ENCODE data around the gene NADK. TPM values are rescaled to one million over a fixed set of nuclear protein-coding genes. Genes with fewer than 3 reads are reported as not detected.

Gene NADK
- total and polyA plus RNA-seq, 2 of the 13 experiments (the other 11 are each of a cell fraction or from before 2014, with no cell fraction given): 56.6 to 60.1 TPM

- TF ChIP-seq BCLAF1 (IDR thresholded peaks at IDR 0.05): no peak
- TF ChIP-seq ZNF329 (CRISPR knock-in tag; IDR thresholded peaks at IDR 0.05; ENCODE audit: low read depth): 0 out of 2 replicates have a peak, but pooled peaks have one; percentile 7
- TF ChIP-seq RBAK (CRISPR knock-in tag; IDR thresholded peaks at IDR 0.05): no peak
- no peak for TF ChIP-seq ZNF253 (CRISPR knock-in tag; IDR thresholded peaks at IDR 0.05; ENCODE audit: borderline replicate concordance)
- 0 out of 4 replicates have a peak, but pooled peaks of 1 of the 2 experiments have one; percentile 38 for TF ChIP-seq ATF4 (CRISPR knock-in tag; IDR thresholded peaks at IDR 0.05)
- TF ChIP-seq MBNL3 (CRISPR knock-in tag; conservative IDR thresholded peaks at IDR 0.05): no peak
- TF ChIP-seq ZNF549 (CRISPR knock-in tag; IDR thresholded peaks at IDR 0.05): no peak
- peak; percentile 65; the same call in 1 of the 2 replicates for TF ChIP-seq GABPB1 (CRISPR knock-in tag; IDR thresholded peaks at IDR 0.05)
- peak; percentile 97 for TF ChIP-seq MYC (CRISPR knock-in tag; IDR thresholded peaks at IDR 0.05; ENCODE audit: borderline replicate concordance)
- no peak for TF ChIP-seq CREM (IDR thresholded peaks at IDR 0.05)
- TF ChIP-seq CREM (CRISPR knock-in tag; IDR thresholded peaks at IDR 0.05): no peak
- TF ChIP-seq, protein P1, sequence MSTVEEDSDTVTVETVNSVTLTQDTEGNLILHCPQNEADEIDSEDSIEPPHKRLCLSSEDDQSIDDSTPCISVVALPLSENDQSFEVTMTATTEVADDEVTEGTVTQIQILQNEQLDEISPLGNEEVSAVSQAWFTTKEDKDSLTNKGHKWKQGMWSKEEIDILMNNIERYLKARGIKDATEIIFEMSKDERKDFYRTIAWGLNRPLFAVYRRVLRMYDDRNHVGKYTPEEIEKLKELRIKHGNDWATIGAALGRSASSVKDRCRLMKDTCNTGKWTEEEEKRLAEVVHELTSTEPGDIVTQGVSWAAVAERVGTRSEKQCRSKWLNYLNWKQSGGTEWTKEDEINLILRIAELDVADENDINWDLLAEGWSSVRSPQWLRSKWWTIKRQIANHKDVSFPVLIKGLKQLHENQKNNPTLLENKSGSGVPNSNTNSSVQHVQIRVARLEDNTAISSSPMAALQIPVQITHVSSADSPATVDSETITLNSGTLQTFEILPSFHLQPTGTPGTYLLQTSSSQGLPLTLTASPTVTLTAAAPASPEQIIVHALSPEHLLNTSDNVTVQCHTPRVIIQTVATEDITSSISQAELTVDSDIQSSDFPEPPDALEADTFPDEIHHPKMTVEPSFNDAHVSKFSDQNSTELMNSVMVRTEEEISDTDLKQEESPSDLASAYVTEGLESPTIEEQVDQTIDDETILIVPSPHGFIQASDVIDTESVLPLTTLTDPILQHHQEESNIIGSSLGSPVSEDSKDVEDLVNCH (CRISPR knock-in tag; IDR thresholded peaks at IDR 0.05): no peak
- TF ChIP-seq ZNF720 (CRISPR knock-in tag; IDR thresholded peaks at IDR 0.05): no peak
- TF ChIP-seq CEBPG (CRISPR knock-in tag; IDR thresholded peaks at IDR 0.05): no peak
- TF ChIP-seq REPIN1 (CRISPR knock-in tag; IDR thresholded peaks at IDR 0.05; ENCODE audit: borderline replicate concordance, low read depth): peak; percentile 52; the same call in 1 of the 2 replicates
- no peak for TF ChIP-seq SRSF4 (IDR thresholded peaks at IDR 0.05; ENCODE audit: low read depth, low read length, poor library complexity, severe bottlenecking)
- TF ChIP-seq YY1 (IDR thresholded peaks at IDR 0.05; ENCODE audit: insufficient read depth, insufficient replicate concordance, low read depth, low read length): no peak
- TF ChIP-seq MEIS2 (CRISPR knock-in tag; IDR thresholded peaks at IDR 0.05): no peak
- TF ChIP-seq REL (CRISPR knock-in tag; conservative IDR thresholded peaks at IDR 0.05): no peak
- no peak for TF ChIP-seq ATF1 (CRISPR knock-in tag; IDR thresholded peaks at IDR 0.05)
- TF ChIP-seq FOXP1 (IDR thresholded peaks at IDR 0.05): no peak
- no peak for TF ChIP-seq FOXP1 (CRISPR knock-in tag; IDR thresholded peaks at IDR 0.05)
- TF ChIP-seq ZNF260 (CRISPR knock-in tag; IDR thresholded peaks at IDR 0.05; ENCODE audit: borderline replicate concordance, low read depth): no peak
- 0 out of 2 replicates have a peak, but pooled peaks have one; percentile 17 for TF ChIP-seq PRMT3 (CRISPR knock-in tag; IDR thresholded peaks at IDR 0.05; ENCODE audit: borderline replicate concordance, low read depth)
- TF ChIP-seq RAD51 (IDR thresholded peaks at IDR 0.05; ENCODE audit: borderline replicate concordance): no peak
- TF ChIP-seq ZNF180 (CRISPR knock-in tag; IDR thresholded peaks at IDR 0.05; ENCODE audit: borderline replicate concordance, low read depth): no peak
- TF ChIP-seq BCL6 (CRISPR knock-in tag; IDR thresholded peaks at IDR 0.05): peak; percentile 12; the same call in 1 of the 2 replicates
Measured at GRCh38 chr1:1778663-1779319, 521 bp upstream of the NADK start (continued).

Measured in HepG2 (cell line).